HG03558 (cell line): ENCODE measurements around the gene MORN1.

Source experiments
- ATAC-seq: cut with Tn5 transposase; IDR thresholded peaks from one replicate; pipeline ENCODE4 v1.9.1; 2021; ENCODE audit warnings: moderate number of reproducible peaks; ENCODE audit not compliant: unreplicated experiment; ENCODE audit errors: extremely low read depth

The MORN1 gene

GRCh38 chr1:2389644-2390043 is 1.7 kb downstream of the MORN1 start:
- ATAC-seq = no peak

- no peak for ATAC-seq
Measured at GRCh38 chr1:2388004-2388913, 3.1 kb downstream of the MORN1 start.

- no peak for ATAC-seq
Measured at GRCh38 chr1:2386636-2387611, 4.4 kb downstream of the MORN1 start.

DNA sequence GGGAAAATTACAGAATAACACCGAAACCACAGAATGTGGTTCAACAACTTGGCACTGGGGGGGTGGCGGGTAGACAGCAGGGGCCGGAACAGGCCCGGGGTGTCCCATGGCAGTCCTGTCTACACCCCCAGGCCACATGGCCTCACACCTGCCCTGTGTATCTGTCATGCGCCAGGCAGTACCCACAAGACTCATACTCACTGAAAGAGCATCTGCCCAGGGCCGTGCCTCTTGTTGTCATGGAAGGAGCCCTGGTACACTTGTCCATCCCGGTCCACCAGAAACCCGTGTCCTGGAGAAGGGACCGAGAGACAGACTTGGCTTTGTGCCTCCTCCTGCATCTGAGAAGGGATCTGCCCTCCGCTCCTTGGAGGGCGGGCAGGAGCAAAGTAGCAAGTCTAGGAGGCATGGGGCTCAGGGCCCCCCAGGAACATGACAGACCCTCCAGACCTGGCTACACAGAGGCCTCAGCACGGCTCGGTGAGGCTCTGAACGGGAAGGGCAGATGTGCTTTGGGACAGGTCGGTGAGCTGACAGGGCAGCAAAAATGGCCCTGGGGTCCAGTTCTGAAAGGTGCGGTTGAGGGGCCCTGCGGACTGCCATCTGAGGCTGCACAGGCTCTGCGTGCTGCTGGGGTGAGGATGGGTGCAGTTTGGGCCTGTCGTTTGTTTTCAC is 5.6 kb downstream of the MORN1 start:
- ATAC-seq = no peak

DNA sequence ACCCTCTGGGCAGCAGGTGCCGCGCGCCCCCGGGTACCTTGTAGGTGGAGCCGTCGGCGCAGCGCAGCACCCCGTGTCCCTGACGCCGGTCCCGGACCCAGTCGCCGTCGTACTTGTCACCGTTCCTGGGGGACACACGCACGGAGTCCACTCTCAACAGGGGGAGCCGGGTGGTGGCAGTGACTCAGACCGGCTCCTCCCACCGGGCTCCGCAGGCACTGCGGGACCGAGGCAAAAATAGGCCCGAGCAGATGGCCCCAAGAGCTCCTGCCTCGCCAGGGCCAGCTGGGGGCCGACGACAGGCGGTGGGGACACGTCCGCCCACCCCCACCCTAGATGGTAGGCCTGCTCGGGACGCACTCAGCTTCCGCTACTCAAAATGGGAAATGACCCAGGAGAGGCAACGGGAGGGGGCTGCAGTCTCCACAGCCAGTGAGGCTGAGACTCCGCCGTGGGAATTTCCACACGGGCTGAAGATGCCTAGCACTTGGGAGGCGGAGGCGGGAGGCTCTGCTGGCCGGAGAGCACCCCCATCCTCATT is 6.3 kb downstream of the MORN1 start:
- no peak for ATAC-seq

DNA sequence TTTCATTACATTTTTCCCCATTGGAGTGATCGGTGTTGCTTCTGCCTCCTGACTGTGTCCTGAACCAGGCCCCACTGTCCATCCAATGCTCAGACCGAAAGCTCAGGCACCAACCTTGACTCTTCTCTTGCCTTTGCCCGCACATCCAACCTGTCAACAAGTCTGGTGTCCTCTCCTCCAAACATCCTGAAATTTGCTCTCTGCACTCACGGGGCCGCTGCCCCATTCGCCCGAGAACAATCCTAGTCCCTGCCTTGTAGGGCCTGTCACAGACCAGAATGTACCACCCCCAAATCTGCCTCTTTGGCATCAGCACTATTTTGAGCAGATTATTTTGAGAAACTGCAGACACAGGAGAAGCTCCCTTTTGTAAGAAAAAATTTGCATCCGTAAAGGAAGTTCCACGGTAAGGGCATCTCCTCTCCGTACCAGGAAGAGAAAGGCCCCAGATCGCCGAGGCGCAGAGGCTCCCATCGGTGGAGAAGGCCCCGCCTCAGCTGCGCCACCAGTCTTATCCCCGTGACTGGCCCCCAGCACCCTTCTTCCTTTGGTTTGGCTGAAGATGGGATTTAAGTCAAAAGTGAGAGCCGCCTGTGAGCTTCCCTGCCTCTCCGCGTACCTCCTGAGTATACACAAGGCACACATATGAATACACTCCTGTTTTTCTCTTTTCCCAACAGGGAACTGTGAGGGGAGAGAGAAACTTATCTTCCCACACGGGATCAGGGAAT is 7.1 kb downstream of the MORN1 start:
- no peak for ATAC-seq

DNA sequence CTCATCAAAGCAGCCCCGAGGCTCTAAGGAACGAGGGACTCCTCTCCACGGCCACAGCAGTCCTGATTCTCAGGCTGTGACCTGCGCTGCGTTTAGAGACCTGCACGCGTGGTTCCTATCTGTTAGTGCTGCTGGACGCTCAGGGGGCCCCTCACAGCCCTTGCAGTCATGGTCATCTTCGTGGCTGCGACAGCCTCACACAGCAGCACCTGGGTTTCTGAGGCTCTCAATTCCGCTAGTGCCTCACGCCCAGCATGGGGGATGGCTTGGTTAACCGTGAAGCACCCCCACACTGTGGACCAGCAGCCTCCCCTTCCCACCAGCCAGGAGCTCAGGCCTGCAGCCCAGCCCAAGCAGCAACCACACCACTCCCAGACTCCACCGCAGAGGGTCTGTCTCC is 7.8 kb downstream of the MORN1 start:
- ATAC-seq = no peak

- ATAC-seq = no peak
Measured at GRCh38 chr1:2382621-2383361, 8.6 kb downstream of the MORN1 start.

DNA sequence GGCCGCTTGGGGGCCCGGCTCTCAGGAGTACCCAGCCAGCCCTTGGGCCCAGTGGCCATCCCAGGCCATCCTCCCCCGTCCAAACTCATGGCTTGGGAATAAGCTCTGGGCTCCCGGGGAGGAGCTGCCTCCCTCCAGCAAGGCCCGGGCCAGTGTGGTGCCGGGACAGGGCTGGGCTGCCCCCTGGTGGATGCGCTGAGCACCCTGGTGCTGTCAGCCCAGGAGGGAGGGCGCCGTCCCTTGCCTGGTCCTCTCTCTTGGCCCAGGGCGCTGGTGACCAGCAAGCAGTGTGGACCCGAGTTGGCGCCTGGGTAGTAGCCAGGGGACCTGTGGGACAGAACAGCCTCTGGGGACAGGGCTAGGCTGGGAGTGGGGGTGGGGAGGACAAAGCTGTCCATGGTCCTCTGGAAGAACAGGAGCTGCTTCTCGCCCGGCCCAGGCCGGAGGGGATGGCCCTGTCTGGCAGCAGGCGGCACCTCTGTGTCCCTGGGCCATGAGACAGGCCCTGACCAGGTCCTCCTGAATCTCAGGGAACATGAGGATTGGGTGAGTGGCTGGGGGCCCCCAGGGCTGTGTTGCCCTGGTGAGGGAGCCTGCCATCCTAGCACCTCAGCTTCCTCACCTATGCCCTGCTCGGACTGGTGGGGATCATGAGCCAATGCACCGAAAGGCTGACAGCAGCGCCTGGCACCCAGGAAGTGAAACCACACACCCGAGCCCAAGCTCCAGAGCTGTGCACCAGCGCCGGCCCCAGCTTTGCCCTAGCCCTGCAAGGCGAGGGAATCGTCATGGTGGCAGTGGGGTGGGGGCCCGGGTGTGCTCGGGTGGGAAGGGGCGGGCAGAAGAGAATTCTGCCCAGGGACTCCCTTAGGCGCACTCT is 9.4 kb downstream of the MORN1 start:
- ATAC-seq = no peak

- no peak for ATAC-seq
Measured at GRCh38 chr1:2380816-2381591, 10.3 kb downstream of the MORN1 start.

DNA sequence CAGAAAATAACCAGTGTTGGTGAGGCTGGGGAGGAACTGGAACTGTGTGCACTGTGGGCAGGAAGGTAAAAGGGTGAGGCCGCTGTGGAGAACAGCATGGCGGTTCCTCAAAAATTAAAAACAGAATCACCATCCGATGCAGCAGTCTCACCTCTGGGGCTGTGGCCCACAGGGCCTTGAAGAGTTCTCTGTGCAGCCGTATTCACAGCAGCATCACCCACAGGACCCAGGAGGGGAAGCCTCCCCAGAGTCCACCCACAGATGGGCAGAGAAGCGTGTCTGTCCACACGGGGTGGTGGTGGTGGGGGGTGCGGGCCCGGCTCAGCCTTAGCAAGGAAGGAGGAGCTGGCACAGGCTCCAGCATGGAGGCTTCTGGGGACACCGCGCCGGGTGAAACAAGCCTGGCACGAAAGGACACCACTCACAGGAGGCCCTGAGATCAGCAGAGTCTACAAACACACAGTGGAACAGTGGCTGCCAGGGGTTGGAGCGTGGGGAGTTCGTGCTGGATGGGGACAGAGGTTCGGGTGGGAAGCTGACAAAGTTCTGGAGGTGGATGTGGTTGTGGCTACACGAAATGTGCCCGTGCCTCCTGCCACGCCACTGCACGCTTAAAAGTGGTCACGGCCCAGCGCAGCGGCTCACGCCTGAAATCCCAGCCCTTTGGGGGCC is 11.5 kb downstream of the MORN1 start:
- no peak for ATAC-seq

DNA sequence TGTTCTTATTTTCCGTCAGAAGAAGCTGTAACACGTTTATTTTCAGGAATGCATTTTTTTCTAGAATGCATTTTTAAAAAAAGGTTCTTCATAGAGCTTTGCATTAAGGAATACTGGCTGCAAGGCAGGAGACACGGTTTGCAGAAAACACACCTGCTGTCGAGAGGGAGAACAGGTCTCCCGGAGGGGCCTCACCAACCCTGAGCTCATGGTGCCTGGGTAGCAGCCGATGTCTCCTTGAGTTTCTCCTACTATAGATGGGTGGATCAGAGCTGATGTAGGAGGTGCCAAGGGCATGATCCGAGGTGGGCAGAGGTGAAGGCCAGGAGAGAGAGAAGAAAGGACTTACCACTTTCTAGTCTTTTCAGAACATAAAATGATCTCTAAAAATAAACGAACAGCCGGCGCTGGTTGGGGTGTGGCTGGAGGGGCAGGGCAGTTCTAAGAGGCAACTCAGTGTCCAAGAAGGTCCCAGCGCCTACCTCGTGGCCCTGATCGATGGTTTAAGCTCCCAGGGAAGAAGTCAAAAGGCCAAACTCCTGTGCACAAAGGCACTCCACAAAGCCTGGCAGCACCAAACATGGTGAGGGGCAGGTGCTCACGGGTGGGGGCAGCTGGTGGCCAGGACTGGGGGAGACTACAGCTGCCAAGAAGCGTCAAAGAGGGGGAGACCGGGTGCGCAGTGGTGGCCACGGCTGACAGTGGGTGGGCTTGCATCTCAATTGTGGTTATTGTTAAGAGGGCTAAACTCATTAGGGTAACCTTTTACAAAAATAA is 12.2 kb downstream of the MORN1 start:
- no peak for ATAC-seq

DNA sequence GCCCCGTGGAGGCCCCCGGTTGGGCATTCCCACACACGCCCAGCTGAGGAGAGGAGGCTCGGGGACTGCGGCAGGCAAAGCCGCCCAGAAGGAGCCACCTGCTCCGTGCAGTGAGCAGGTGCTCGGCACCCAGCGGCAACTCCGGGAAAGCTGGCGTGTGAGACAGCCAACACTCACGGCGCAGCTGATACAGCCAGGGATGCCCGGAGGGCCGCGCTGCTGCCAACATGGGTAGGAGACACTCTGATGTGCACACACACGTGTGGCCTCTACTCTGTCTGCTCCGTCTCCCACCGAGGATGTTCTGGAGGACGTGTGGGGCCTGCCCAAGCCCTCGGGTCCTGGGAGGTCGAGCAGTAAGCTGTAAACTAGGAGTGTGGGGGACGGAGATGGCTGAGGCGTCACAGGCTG is 12.9 kb downstream of the MORN1 start:
- ATAC-seq = no peak

GRCh38 chr1:2377751-2378440 is 13.5 kb downstream of the MORN1 start:
- no peak for ATAC-seq

DNA sequence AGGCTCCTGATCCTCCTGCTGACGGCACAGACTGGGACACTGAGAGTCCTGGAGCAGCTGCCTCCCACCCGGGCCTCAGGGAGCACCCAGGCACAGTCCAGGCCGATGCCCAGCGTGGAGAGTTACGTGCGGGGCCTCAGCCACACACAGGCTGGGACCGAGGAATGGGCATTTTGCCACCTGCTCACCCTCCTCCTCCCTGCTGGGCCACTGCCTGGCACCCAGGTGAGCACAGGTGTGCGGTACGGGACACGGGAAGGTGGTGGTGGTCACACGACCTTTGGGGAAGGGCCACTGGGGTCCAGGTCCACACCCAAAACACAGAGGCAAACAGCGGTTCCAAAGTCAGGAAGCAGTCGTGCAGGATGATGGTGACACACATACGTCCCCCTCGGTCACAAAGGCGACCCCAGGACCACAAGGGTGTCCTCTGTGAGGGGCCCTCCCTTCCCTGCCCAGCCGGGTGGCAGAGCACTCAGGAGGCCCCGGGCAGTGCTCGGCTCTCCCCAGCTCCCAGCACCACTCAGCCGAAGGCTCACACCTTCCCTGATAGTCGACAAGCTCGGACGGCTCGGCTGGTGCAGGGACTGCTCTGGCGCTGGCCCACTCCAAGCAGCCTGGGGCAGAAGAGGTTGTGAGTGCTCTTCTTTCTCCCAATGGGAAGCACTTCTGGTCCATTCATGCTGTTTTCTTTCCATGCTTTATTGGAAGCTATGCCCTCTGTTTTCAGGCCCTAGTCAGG is 14.3 kb downstream of the MORN1 start:
- ATAC-seq = no peak
